Left kidney (tissue), 2 donors: ENCODE results near the gene RCBTB1. TPM values are rescaled to one million over a fixed set of nuclear protein-coding genes. Genes with fewer than 3 reads are reported as not detected.
A peak's percentile ranks its signal among the peaks of the same experiment; 100 is the strongest.
"Not testable (repeated sequence)": the region's sequence is repeated elsewhere in the genome, so short reads cannot be mapped to it uniquely, and the experiment has no call there.

Experiments
- DNase-seq: peaks from one replicate; pipeline ENCODE4 v3.0.0-alpha.2; 2013
- polyA plus RNA-seq: library from polyadenylated mRNA; unstranded; fragments of 120-200 nt; gene quantifications from one replicate; pipeline ENCODE4 v1.2.1, GENCODE V29; 2013; ENCODE audit not compliant: insufficient read length

Gene RCBTB1
- polyA plus RNA-seq, 1 donor = 53.1 TPM

DNA sequence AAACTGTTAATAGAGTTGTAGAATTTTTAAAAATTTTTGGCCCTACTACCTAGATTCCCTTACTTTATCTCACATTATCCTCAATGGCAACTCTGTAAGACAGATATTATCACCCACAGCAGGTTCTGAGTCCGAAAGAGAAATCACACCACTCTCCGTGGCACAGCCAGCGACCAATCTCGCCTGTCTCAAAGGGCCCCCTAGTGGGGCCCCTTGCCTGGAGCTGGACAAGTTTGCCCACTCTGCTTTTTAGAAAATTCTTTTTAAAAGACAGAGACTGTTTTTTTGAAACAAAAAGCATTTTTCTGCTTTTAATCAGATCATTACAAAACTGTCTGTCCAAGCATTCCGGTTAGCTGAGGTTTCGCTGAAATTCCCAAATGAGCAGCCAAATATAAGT, 67.9 kb downstream of the RCBTB1 start:
- DNase-seq = no peak

DNA sequence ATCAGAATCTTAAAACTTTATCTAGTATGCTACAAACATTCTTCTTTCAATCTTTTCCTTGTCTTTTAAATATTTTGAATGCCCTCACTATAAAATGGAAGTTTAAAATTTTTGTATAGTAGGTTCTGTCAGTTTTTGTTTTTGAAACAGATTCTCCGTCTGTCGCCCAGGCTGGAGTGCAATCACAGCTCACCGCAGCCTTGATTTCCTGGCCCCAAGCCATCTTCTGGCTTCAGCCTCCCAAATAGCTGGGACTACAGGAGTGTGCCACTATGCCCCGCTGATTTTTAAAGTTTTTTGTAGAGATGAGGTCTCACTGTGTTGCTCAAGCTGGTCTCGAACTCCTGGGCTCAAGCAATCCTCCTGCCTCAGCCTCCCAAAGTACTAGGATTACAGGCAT, 68.9 kb downstream of the RCBTB1 start:
- no peak for DNase-seq

DNA sequence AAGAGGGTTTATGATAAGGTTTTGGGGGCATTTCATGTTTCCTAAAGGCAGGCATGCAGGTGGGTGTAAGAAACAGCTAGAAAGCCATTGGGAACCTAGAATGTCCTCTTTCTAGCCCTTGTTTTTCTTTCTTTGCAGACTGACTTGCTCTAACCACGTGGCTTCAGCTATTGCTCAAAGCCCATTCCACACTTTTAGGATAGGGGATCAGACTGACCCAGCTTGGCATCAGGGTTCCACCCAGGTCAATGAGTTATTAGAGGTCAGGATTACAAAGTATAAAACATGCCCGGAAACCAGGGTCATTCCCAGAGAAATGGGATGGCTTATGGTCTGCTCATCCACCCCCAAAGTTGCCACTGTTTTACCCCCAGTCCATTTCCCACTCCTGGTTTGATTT, 72.8 kb downstream of the RCBTB1 start:
- DNase-seq = no peak

DNA sequence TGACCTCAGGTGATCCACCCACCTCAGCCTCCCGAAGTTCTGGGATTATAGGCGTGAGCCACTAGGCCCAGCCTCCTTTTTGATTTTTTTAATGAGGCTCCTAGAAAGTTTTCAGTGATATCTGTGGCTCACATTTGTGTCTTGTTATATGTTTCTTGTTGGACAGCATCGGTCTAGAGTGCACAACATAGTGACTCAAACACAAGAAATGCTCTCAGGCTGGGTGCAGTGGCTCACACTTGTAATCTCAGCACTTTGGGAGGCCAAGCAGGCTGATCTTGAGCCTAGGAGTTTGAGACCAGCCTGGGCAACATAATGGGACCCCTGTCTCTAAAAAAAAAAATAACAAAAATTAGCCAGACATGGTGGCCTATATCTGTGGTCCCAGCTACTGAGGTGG, 81.4 kb downstream of the RCBTB1 start:
- no peak for DNase-seq

DNA sequence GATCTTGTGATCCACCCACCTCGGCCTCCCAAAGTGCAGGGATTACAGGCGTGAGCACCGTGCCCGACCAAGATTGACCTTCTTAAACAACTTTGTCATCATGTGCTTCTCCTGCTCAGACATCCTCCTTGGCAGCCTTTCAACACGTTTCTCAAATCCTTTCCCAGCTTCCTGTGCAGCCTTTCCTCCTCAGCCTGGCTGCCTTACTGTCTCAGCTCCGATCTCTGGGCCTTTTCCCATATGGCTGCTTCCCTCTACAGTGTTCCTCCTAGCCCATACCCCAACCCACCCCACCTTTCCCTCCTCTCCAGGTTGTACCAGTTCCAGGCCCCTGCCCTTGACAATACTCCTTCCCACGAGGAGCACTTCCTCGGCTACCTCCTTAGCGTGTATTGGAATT, 82.4 kb downstream of the RCBTB1 start:
- DNase-seq = no peak

DNA sequence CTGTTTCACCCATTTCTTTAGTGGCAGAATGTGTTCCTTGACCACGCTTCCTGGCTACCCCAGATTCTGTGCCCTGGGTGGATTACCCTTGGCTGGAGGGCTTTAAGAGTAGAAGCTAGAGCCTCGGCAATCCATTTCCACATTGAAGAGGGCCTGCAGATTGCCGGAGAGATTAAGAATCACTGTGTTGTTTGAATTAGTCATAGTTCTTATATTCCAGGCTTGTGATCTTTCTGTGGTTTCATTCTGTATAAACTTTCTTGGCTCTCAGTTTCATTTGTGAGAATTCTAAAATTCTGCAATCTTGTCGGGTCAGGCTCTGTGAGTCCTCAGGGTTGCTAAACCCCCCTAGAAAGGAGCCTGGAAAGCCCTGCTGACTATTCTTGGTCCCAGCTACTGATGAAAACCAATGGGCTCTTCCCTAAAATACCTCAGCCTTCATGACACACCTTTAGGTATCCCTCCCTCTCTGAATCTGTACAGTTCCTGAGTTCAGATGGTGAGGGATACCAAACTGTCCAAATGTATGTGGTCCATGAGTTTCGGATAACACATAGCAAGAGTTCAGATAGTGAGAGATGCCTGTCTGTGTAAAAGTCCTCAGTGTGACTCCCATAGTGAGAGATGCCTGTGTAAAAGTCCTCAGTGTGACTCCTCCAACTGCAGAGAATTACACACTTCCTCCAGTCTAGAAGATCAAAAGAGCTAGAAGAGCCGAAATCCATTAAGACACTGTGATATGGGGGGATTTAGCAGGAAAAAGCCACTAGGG, 85.3 kb downstream of the RCBTB1 start:
- no peak for DNase-seq

DNA sequence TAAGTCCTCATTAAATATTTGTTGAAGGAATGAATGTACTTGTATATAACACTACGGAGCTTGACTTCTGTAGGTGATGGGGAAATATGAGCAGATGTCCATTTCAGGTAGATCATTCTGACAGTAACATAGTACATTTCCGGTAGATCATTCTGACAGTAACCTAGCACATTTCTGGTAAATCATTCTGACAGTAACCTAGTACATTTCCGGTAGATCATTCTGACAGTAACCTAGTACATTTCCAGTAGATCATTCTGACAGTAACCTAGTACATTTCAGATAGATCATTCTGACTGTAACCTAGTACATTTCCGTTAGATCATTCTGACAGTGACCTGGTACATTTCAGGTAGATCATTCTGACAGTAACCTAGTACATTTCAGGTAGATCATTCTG, 87.2 kb downstream of the RCBTB1 start:
- DNase-seq = no peak

DNA sequence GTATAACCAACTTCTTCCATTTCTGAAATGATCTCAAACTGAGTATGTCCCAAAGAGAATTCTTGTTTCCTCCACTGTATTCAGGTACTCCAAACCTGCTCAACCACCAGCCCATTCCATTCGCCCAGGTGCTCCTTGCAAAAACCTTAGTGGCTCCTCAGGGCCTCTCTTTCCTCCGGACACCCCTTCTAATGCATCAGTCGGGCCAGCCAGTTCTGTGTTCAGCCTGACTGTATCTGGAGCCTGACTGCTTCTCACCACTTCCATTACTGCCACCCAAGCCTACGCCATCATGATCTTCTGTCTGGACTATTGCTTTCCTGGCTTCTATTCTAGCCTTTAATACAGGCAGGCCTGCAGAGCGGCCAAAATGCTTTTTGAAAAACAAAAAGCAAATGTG, 88.1 kb downstream of the RCBTB1 start:
- no peak for DNase-seq

DNA sequence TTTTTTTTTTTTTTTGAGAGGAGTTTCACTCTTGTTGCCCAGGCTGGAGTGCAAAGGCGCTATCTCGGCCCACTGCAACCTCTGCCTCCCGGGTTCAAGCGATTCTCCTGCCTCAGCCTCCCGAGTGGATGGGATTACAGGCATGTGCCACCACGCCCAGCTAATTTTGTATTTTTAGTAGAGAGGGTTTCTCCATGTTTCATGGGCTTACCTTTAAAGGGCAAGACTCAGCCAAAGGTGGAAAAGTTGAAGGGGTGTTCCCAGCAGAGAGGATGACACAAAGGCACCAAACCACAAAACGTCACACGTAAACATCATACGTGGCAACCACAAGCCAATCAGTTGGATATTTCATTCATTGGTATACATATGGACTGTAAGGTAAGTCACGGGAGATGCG, 88.5 kb downstream of the RCBTB1 start:
- not testable (repeated sequence) for DNase-seq

DNA sequence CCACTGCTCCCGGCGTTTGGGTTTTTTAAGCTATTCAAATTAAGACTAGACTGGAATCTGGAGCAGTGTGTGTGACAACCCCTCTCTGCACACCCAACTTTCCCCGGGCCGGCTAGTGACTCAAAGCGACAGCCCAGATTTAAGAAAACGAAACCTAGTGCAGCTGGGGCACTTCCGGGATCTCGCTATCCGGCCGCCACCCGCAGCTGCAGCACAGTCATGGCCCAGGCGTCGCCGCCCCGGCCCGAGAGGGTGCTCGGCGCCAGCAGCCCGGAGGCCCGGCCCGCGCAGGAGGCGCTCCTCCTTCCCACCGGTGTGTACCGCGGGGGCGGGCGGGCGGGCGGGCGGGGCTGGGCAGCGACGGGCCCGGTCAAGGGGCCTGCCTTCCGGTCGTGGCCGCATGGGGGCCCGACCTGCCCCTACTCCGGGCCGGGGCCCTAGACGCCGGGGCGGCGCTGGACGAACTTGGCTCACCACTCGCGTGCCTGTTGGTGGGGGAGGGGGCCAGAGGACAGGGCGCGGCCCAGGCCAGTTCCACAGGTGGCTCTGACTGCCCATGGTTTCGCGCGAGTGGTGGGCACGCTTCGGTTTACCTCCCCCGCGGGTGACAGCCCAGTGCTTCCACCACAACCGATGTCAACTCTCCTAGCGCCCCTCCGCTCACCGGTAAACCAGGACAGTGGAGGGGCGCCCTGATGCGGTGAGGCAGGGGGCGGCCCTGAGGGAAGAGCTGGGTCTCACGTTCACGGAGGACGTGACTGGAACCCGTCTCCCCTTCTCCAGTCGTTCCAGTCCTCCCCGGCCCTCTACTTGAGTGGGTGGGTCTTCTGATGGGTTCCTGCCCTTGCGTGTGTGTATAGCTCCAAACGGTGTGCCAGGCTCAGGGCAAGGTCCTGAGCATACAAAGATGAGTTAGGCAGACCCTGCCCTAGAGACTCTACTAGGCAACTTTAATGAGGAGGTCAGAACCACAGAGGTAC, 89.3 kb downstream of the RCBTB1 start, which contains the start of gene PHF11:
Gene PHF11, plus strand, starts transcription at position 171 of the 980 bp plus-strand sequence. Its CDS starts 49 bp downstream, at position 220.
- DNase-seq = peak; percentile 52

DNA sequence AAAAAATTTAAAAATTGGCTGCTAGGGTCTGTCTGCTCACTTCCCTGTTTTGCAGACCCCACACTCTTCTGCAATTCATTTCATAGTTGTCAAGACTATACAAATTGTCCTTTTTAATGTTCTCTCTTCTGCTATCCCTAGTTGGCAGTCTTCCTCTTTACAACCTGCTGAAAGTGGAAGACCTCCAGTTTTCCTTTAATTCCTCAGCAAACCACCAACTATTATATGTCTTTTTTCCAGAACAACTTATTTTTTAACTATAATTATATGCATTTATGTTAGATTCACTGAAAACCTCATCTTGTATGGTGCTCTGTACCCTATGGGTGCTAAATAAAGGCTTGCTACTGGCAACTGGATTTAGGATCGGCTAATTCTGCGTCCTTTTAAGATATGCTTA, 90.7 kb downstream of the RCBTB1 start:
- no peak for DNase-seq

DNA sequence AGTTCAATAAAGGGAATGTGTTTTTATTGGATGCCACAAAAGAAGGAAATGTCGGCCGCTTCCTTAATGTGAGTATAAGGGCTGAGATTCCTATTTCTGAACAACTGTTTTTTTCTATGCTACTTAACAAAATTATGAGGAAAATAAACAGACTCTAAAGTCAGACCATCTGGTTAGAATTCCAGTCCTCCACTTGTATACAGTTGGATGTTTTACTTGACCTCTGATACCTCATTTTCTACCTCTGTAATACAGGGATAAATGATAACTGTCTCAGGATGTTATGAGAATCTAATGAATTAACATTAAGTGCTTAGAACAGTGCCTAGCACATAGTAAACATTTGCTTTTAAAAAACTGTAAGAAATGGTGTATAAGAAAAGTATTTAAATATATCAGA, 96.8 kb downstream of the RCBTB1 start:
- DNase-seq = no peak

Other genes with a start within 250 kb of the RCBTB1 start
- gene CAB39L, start 141.5 kb downstream of the RCBTB1 start, polyA plus RNA-seq = 20.7 TPM
- 30.1 TPM for gene SETDB2, start 141.3 kb downstream of the RCBTB1 start, polyA plus RNA-seq
- 65.1 TPM for gene PHF11, start 89.6 kb downstream of the RCBTB1 start, polyA plus RNA-seq
- gene ARL11, start 42.9 kb upstream of the RCBTB1 start, polyA plus RNA-seq = 0.70 TPM
- 41.9 TPM for gene EBPL, start 105.9 kb upstream of the RCBTB1 start, polyA plus RNA-seq
- 41.4 TPM for gene KPNA3, start 207.1 kb upstream of the RCBTB1 start, polyA plus RNA-seq